Stimulated activated naive CD4-positive, alpha-beta T cell treated with Interleukin-2 at 50 U/mL for 16 hours (primary cell): ENCODE data around the gene GRB7.
"Not testable (repeated sequence)": the region's sequence is repeated elsewhere in the genome, so short reads cannot be mapped to it uniquely, and the experiment has no call there.

Experiments used
- DNase-seq: peaks from one replicate; lab custom pipeline; 2025; lab: John Stamatoyannopoulos, UW

Gene GRB7

DNA sequence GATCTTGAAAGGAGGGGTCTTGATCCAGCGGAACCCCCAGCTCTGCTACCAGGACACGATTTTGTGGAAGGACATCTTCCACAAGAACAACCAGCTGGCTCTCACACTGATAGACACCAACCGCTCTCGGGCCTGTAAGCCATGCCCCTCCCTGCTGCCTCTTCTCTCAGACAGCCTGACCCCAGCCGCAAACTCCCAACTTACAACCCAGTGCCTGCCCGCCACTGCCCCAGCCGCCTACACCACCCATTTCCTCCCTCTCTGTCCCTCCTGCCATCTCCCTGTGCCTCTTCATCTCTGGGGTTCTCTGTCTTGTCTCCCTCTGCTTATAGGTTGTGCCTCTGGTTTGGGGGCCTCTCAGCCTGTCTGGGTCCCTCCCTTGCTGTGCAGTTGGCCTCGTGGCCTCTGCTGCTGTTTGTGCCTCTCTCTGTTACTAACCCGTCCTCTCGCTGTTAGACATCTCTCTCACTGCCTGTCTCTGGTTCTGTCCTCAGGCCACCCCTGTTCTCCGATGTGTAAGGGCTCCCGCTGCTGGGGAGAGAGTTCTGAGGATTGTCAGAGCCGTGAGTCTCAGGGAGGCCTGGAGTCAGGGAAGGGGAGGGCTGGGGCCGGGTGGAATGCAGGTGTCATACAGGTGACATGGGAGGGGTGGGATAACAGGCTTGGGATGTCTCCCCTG is 28.3 kb upstream of the GRB7 start:
- DNase-seq = no peak

DNA sequence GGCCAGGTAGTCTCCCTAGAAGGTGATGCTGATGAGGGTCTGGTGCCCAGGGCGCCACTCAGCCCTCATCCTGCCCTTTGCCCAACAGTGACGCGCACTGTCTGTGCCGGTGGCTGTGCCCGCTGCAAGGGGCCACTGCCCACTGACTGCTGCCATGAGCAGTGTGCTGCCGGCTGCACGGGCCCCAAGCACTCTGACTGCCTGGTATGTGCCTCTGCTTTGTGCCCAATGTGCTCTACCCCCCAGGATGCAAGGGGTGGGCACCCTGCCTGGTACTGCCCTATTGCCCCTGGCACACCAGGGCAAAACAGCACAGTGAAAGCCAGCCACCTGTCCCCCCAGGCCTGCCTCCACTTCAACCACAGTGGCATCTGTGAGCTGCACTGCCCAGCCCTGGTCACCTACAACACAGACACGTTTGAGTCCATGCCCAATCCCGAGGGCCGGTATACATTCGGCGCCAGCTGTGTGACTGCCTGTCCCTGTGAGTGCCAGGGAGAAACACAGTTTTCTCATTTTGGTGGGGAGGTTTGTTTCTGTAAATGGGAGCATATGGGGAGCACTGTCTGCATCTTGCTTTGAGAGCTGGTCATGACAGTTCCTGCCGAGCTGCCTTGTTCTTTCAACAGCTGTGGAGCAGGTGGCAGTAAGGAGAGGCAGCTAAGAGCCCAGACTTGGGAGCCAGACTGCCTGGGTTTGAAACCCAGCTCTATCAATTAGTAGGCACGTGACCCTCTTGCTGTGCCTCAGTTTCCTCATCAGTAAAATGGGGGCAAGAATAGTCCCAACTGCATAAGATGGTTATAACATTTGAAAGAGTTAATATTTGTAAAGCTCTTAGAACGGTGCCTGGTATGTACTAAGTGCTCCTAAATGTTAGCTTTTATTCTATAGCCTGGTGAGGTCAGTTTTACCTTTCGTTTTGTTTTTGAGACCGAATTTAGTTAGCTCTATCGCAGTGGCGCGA is 27.5 kb upstream of the GRB7 start:
- no peak for DNase-seq

DNA sequence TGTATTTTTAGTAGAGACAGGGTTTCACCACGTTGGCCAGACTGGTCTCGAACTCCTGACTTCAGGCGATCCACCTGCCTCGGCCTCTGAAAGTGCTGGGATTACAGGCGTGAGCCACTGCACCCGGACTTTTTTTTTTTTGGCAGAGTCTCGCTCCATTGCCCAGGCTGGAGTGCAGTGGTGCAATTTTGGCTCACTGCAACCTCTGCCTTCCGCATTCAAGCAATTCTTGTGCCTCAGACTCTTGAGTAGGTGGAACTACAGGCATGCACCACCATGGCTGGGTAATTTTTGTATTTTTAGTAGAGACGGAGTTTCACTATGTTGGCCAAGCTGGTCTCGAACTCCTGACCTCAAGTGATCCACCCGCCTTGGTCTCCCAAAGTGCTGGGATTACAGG is 26.7 kb upstream of the GRB7 start:
- DNase-seq = not testable (repeated sequence)

DNA sequence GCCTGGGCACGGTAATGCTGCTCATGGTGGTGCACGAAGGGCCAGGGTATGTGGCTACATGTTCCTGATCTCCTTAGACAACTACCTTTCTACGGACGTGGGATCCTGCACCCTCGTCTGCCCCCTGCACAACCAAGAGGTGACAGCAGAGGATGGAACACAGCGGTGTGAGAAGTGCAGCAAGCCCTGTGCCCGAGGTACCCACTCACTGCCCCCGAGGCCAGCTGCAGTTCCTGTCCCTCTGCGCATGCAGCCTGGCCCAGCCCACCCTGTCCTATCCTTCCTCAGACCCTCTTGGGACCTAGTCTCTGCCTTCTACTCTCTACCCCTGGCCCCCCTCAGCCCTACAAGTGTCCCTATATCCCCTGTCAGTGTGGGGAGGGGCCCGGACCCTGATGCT is 25.9 kb upstream of the GRB7 start:
- DNase-seq = no peak

DNA sequence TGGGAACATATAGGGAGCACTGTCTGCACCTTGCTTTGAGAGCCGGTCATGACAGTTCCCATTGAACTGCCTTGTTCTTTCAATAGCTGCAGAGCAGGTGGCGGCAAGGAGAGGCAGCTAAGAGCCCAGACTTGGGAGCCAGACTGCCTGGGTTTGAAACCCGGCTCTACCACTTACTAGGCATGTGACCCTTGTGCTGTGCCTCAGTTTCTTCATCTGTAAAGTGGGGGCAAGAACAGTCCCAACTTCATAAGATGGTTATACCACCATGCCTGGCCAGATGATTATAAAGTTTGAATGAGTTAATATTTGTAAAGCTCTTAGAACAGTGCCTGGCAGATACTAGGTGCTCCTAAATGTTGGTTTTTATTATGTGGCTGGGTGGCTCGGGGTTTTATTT is 23.5 kb upstream of the GRB7 start:
- DNase-seq = no peak

DNA sequence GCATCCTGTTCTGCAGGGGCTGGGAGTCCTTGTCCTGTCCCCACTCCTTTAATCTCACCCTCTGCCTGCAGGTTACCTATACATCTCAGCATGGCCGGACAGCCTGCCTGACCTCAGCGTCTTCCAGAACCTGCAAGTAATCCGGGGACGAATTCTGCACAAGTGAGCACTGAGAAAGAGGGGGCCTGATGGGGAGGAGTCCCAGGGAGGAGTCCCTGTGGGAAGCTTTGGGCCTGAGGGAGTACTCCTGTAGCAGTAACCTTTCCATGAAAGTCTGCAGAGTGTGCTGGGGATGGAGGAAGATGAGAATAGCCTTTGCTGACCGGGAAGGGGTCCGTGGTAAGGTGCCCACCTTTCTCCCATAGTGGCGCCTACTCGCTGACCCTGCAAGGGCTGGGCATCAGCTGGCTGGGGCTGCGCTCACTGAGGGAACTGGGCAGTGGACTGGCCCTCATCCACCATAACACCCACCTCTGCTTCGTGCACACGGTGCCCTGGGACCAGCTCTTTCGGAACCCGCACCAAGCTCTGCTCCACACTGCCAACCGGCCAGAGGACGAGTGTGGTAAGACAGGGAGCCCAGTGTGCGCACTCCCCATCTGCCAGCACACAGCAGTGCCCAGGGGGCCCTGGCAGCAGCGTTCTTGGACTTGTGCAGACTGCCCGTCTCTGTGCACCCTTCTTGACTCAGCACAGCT is 22.2 kb upstream of the GRB7 start:
- no peak for DNase-seq

DNA sequence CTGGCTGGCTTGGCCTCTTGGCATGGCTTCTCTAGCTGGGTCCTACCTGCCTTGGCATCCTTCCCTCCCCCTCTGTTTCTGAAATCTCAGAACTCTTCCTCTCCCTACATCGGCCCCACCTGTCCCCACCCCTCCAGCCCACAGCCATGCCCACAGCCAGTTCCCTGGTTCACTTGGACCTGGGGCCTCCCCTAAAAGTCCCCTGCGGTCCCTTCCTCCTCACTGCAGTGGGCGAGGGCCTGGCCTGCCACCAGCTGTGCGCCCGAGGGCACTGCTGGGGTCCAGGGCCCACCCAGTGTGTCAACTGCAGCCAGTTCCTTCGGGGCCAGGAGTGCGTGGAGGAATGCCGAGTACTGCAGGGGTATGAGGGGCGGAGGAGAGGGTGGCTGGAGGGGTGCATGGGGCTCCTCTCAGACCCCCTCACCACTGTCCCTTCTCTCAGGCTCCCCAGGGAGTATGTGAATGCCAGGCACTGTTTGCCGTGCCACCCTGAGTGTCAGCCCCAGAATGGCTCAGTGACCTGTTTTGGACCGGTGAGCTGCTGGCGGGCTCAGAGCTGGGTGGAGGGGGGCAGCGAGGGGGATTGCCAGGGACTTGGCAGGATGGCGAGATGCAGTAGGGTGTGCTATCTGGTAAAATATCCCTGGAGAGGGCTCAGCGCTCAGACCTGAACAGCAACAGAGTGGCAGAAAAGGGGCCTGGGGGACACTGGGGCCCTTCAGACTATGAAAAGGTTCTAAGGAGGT is 21.5 kb upstream of the GRB7 start:
- no peak for DNase-seq

DNA sequence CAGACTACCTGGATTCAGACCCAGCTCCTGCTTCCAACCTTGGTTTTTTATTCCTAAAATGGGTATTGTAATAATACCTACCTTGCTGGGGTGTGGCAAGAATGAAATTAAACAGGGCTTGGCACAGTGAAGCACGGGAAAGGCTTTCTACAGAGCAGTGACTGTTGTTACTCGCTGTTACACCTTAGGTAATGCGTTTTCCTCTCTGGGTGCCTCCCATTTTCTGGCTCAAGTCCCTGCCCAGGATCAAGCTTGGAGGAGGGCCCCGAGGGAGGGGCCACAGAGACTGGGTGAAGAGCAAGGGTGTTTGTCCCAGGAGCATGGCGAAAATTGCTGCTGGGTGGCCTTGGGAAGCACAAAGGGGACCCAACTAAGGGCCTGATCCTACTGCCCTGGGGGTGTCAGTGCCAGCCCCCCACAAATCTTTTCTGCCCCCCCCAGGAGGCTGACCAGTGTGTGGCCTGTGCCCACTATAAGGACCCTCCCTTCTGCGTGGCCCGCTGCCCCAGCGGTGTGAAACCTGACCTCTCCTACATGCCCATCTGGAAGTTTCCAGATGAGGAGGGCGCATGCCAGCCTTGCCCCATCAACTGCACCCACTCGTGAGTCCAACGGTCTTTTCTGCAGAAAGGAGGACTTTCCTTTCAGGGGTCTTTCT is 20.7 kb upstream of the GRB7 start:
- DNase-seq = no peak

DNA sequence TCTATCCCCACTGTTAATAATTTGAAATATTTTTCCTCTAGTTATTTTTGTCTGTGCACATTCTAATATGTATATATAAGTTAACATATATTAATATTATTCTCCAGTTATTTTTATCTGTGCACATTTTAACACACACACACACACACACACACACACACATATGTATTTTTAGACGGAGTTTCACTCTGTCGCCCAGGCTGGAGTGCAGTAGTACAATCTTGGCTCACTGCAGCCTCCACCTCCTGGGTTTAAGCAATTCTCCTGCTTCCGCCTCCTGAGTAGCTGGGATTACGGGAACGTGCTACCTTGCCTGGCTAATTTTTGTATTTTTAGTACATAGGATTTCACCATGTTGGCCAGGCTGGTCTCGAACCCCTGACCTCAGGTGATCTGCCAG is 20.1 kb upstream of the GRB7 start:
- DNase-seq = no peak

DNA sequence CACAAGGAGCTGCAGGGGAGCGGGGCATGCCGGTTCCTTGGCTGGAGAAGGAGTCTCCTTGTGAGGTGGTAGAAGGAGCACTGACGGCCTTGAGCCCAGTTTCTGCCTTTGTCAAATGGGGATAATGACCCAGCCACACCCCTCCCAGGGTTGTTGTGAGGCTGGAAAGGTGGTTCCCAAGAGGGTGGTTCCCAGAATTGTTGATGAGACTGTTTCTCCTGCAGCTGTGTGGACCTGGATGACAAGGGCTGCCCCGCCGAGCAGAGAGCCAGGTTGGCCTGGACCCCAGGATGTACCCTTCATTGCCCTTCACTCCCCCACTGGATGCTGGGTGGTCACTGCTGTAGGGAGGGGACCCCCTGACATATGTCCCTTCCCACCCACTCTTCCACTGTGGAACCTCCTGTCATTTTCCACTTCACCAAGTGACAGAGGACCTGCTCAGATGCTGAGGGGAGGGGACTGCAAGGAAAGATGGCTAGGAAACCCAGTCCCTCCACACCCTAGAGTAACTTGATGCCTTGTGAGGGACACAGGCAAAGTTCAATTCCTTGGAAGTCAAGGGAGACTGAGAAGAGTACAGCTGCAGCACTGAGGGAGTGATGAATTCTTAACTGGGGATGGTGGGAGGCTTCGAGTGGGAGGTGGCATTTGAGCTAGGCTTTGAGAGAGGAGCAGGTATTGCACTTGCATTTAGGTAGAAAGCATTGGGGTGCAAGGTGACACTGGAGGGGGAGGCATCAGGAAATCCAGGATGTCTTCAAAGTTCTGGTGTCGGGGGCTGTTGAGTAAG is 18.0 kb upstream of the GRB7 start:
- no peak for DNase-seq

DNA sequence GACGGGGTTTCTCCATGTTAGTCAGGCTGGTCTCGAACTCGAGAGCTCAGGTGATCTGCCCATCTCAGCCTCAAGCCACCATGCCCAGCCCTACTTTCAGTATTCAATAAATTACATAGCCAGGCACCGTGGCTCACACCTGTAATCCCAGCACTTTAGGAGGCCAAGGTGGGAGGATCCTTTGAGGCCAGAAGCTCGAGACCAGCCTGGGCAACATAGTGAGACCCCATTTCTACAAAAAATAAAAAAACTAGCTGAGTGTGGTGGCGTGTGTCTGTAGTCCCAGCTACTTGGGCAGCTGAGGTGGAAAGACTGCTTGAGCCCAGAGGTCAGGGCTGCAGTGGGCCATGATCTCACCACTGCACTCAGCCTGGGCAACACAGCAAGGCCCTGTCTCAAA is 15.6 kb upstream of the GRB7 start:
- no peak for DNase-seq

DNA sequence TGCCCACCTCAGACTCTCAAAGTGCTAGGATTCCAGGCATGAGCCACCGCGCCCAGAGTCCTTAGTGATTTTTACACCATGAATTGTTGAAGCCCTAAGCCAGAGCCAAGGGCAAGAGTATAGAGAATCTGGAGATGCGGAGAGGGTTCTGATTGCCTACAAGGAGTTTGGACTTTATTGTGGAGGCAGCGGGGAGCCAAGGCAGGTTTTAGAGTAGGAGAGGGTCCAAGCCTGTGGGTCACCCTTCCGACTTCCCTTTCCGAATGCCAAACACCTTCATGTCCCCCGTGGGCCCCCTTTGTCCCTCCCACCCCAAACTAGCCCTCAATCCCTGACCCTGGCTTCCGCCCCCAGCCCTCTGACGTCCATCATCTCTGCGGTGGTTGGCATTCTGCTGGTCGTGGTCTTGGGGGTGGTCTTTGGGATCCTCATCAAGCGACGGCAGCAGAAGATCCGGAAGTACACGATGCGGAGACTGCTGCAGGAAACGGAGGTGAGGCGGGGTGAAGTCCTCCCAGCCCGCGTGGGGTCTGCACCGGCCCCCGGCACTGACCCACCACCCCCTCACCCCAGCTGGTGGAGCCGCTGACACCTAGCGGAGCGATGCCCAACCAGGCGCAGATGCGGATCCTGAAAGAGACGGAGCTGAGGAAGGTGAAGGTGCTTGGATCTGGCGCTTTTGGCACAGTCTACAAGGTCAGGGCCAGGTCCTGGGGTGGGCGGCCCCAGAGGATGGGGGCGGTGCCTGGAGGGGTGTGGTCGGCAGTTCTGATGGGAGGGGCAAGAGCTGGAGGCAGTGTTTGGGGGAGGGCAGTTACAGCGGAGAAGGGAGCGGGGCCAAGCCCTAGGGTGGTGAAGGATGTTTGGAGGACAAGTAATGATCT is 14.5 kb upstream of the GRB7 start:
- DNase-seq = no peak

DNA sequence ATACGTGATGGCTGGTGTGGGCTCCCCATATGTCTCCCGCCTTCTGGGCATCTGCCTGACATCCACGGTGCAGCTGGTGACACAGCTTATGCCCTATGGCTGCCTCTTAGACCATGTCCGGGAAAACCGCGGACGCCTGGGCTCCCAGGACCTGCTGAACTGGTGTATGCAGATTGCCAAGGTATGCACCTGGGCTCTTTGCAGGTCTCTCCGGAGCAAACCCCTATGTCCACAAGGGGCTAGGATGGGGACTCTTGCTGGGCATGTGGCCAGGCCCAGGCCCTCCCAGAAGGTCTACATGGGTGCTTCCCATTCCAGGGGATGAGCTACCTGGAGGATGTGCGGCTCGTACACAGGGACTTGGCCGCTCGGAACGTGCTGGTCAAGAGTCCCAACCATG is 13.0 kb upstream of the GRB7 start:
- DNase-seq = no peak

DNA sequence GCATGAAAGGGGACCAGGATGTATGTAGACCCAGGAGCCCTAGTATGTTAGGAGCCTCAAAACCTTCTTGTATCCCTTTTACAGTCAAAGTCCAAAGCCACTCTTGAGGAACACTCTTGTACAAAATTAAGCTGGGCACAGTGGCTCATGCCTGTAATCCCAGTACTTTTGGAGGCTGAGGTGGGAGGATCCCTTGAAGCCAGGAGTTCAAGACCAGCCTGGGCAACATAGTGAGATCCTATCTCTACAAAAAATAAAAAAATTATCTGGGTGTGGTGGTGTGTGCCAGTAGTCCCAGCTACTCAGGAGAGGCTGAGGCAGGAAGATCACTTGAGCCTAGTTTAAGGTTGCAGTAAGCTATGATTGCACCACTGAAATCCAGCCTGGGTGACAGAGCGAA is 11.8 kb upstream of the GRB7 start:
- DNase-seq = not testable (repeated sequence)

DNA sequence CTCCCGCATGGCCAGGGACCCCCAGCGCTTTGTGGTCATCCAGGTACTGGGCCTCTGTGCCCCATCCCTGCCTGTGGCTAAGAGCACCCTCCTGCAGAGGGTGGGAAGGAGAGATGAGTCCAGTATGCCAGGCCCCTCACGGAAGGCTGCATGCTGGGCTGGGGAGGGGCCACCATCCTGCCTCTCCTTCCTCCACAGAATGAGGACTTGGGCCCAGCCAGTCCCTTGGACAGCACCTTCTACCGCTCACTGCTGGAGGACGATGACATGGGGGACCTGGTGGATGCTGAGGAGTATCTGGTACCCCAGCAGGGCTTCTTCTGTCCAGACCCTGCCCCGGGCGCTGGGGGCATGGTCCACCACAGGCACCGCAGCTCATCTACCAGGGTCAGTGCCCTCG is 11.1 kb upstream of the GRB7 start:
- no peak for DNase-seq

DNA sequence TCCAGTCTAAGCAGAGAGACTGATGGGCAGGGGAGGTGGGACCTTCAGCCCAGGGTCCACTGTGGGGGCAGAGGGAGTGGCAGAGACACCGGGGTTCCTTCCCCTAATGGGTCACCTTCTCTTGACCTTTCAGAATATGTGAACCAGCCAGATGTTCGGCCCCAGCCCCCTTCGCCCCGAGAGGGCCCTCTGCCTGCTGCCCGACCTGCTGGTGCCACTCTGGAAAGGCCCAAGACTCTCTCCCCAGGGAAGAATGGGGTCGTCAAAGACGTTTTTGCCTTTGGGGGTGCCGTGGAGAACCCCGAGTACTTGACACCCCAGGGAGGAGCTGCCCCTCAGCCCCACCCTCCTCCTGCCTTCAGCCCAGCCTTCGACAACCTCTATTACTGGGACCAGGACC is 10.2 kb upstream of the GRB7 start:
- DNase-seq = no peak

DNA sequence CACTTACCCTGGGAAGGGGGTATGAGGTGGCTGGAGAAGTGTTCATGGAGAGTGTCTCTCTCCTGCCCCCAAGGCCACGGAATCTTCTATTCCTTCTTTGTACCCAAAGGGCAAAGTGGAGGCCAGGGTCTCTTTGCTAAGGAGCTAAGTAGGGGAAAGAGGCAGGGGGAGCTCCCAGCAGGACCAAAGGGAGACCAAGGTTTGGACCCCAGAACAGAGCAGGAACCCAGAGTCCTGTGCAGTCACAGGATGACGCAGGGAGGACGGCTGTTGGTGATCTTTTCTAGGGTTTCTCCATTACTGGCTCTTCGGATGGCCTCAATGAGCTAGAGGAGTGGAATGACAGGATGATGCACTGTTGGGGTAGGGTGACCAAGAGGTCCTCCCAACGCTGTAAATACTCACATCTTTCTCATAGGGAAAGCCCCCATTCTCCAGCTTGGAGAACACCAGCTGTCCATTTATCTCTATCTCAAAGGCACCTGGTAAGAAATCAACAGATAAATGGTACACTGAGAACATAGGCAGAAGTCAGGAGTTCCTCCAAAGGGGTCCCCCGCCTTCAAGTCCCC is 8.4 kb upstream of the GRB7 start:
- DNase-seq = no peak

DNA sequence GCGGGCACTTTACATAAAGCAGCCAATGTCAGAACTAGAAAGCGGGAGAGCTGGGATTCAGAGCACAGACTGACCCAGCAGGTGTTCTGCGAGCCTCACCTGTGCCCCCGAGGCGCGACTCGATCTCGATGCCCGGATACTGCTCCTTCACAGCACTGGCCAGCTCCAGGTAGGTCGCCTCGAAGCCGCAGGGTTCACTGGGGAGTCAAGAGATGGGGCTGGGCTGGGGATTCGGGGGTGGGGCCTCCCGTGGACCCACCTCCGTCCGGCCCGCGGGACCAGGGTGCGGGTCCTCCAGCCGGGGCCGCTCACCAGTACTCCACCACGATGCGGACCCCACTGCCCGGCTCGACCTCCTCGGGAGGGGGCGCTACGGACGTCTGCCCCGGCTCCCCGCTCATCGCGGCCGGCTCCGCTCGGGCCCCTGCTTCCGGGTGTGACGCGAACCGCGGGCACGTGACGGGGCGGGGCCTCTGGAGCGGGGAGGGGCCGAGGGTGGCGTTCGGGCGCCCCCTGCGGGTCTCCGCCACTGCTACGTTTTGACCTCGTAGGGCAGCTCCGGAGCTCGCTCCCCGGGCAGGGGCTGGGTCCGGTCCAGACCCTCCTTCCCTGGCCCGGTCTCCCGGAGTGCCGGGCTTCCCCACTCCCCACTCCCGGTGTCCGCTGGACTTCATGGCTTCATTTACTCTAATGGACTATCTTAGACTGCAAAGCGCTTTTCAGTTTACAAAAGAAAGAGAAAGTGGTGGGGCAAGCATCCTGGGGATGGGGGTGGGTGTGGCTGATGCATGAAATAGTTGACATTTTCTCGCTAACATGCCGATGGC is 7.4 kb upstream of the GRB7 start, which contains the start of gene MIEN1:
Gene MIEN1 (minus strand): TSS at position 438 of the 827 bp plus-strand sequence. CDS start 37 bp downstream, at position 401.
- DNase-seq = peak; percentile 88
